Measurements from ENCODE around the gene SULT1A1. TPM values are rescaled to one million over a fixed set of nuclear protein-coding genes. Genes with fewer than 3 reads are reported as not detected.

Gene SULT1A1
- total RNA-seq, 1 donor from 2014 or later = 6.3 TPM

GRCh38 chr16:28563218-28563617 lies 46.6 kb downstream of the SULT1A1 start:
- no peak for TF ChIP-seq CTCF (IDR thresholded peaks at IDR 0.05; ENCODE audit: insufficient read depth, low read length, severe bottlenecking)
- DNase-seq (ENCODE audit: low read depth) = no peak
- no peak overlapping the region for H3K4me3 ChIP-seq (ENCODE audit: low read depth, low read length)
- no peaks in the 10 kb centered on the region for H3K36me3 ChIP-seq (ENCODE audit: control insufficient read depth, insufficient read depth, low read length)
- FAIRE-seq = no peak
- no peaks in the 10 kb centered on the region for H3K27me3 ChIP-seq (ENCODE audit: control insufficient read depth, insufficient read depth, low read length)

- H3K27me3 ChIP-seq (ENCODE audit: control insufficient read depth, insufficient read depth, low read length) = no peaks in the 10 kb centered on the region
- DNase-seq (ENCODE audit: low read depth) = no peak
- no peak overlapping the region for H3K4me3 ChIP-seq (ENCODE audit: low read depth, low read length)
- no peak for TF ChIP-seq CTCF (IDR thresholded peaks at IDR 0.05; ENCODE audit: insufficient read depth, low read length, severe bottlenecking)
- H3K36me3 ChIP-seq (ENCODE audit: control insufficient read depth, insufficient read depth, low read length) = no peaks in the 10 kb centered on the region
- no peak for FAIRE-seq
Measured at GRCh38 chr16:28562199-28562598, 47.6 kb downstream of the SULT1A1 start.

DNA sequence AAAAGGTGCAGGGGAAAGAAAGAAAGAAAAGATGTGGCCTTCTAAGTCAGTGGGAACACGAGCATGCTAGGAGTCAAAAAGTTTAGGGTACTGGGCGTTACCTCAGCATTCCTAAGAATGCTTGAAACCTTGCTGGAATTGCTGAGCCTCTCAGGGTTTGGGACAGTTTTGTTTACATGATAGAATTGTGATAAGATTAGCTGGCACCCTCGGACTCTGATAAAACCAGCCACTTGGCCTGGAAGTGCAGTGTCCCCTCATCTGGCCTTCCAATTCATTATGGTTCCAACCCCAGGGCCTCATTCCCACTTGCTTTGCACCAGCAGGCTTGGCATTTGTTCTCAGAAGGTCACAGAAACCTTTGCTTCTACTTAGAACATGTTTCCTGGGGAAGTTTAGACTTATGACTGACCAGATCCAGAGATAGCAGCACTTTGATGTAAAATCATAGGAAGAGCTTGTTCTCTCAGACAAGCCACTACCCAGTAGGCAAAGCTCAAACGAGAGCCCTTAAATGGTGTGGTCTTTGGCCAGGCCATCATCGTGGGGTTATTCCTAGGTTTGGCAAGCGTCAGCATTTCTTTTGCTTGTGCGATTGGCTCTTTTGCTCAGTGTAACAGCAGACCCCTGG lies 48.2 kb downstream of the SULT1A1 start:
- no peak for DNase-seq (ENCODE audit: low read depth)
- no peak for FAIRE-seq
- H3K4me3 ChIP-seq (ENCODE audit: low read depth, low read length) = no peak overlapping the region
- TF ChIP-seq CTCF (IDR thresholded peaks at IDR 0.05; ENCODE audit: insufficient read depth, low read length, severe bottlenecking) = no peak
- no peaks in the 10 kb centered on the region for H3K36me3 ChIP-seq (ENCODE audit: control insufficient read depth, insufficient read depth, low read length)
- no peaks in the 10 kb centered on the region for H3K27me3 ChIP-seq (ENCODE audit: control insufficient read depth, insufficient read depth, low read length)

GRCh38 chr16:28558456-28558855 lies 51.4 kb downstream of the SULT1A1 start:
- Histone ChIP-seq H3K36me3 (ENCODE audit: control insufficient read depth, insufficient read depth, low read length) (no peaks in the 10 kb centered on the region), H3K4me3 (ENCODE audit: low read depth, low read length) (no peak overlapping the region), H3K27me3 (ENCODE audit: control insufficient read depth, insufficient read depth, low read length) (no peaks in the 10 kb centered on the region)
- TF ChIP-seq CTCF (IDR thresholded peaks at IDR 0.05; ENCODE audit: insufficient read depth, low read length, severe bottlenecking) = no peak
- DNase-seq (ENCODE audit: low read depth) (no peak), FAIRE-seq (no peak)

DNA sequence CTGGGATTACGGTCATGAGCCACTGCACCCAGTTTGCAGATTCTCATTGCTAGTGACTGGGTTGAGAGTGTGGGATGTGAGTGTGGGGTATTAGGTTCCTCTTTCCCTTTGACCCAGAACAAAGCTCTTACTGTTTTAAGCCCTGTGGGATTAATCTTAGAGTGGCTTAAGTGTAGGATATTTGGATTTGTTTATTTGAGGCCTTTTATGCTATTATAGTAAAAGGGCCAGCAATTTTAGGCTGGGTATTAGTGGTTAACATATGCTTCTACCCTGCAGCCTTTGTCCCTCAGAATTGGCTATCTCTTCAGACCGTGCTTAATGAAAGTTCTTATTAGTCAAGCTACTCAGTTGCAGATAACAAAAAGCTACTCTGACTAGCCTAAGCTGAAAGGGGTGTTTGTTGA lies 52.9 kb downstream of the SULT1A1 start:
- Histone ChIP-seq H3K4me3 (ENCODE audit: low read depth, low read length) (no peak overlapping the region), H3K27me3 (ENCODE audit: control insufficient read depth, insufficient read depth, low read length) (no peaks in the 10 kb centered on the region), H3K36me3 (ENCODE audit: control insufficient read depth, insufficient read depth, low read length) (no peaks in the 10 kb centered on the region)
- TF ChIP-seq CTCF (IDR thresholded peaks at IDR 0.05; ENCODE audit: insufficient read depth, low read length, severe bottlenecking) = no peak
- FAIRE-seq (no peak), DNase-seq (ENCODE audit: low read depth) (no peak)

GRCh38 chr16:28555561-28555960 lies 54.3 kb downstream of the SULT1A1 start:
- no peaks in the 10 kb centered on the region for H3K27me3 ChIP-seq (ENCODE audit: control insufficient read depth, insufficient read depth, low read length)
- H3K36me3 ChIP-seq (ENCODE audit: control insufficient read depth, insufficient read depth, low read length) = no peaks in the 10 kb centered on the region
- TF ChIP-seq CTCF (IDR thresholded peaks at IDR 0.05; ENCODE audit: insufficient read depth, low read length, severe bottlenecking) = no peak
- no peak overlapping the region for H3K4me3 ChIP-seq (ENCODE audit: low read depth, low read length)
- DNase-seq (ENCODE audit: low read depth) (no peak), FAIRE-seq (no peak)
